Measurements from ENCODE around the gene MAP4K3.
"Not testable (repeated sequence)": the region's sequence is repeated elsewhere in the genome, so short reads cannot be mapped to it uniquely, and the experiment has no call there.

MAP4K3 gene

DNA sequence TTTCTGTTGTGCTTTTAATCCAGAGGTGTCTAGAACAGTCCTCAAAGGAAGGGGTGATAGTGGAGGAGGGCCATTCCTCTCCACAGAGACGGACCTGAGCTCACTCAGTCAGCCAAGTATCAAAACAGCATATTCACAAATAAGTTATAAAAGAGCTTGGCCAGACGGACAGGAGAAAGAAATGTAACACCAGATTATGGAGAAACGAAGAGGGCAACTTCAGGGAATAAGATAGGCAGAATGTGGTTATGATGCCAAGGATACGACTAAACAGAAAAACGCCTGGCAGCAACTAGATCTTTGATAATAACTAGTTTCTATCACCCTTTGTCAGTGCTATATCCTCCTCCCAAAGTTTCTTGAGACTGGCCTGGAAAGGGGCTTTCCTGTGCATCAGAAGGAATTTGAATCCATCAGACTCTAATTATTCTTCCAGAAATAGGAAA is 42.5 kb downstream of the MAP4K3 start:
- TF ChIP-seq, protein P1, sequence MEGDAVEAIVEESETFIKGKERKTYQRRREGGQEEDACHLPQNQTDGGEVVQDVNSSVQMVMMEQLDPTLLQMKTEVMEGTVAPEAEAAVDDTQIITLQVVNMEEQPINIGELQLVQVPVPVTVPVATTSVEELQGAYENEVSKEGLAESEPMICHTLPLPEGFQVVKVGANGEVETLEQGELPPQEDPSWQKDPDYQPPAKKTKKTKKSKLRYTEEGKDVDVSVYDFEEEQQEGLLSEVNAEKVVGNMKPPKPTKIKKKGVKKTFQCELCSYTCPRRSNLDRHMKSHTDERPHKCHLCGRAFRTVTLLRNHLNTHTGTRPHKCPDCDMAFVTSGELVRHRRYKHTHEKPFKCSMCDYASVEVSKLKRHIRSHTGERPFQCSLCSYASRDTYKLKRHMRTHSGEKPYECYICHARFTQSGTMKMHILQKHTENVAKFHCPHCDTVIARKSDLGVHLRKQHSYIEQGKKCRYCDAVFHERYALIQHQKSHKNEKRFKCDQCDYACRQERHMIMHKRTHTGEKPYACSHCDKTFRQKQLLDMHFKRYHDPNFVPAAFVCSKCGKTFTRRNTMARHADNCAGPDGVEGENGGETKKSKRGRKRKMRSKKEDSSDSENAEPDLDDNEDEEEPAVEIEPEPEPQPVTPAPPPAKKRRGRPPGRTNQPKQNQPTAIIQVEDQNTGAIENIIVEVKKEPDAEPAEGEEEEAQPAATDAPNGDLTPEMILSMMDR (IDR thresholded peaks at IDR 0.05; ENCODE audit: insufficient read depth, missing control alignments): no peak
- FAIRE-seq (no peak), DNase-seq (ENCODE audit: insufficient read length, low spot score) (no peak)

- DNase-seq (ENCODE audit: insufficient read length, low spot score) (no peak), FAIRE-seq (no peak)
- TF ChIP-seq, protein P1 (IDR thresholded peaks at IDR 0.05; ENCODE audit: insufficient read depth, missing control alignments): no peak
Measured at GRCh38 chr2:39392672-39393071, 44.4 kb downstream of the MAP4K3 start.

GRCh38 chr2:39390216-39390615 is 46.9 kb downstream of the MAP4K3 start:
- TF ChIP-seq, protein P1 (IDR thresholded peaks at IDR 0.05; ENCODE audit: insufficient read depth, missing control alignments): no peak
- FAIRE-seq: no peak

GRCh38 chr2:39386064-39386463 is 51.0 kb downstream of the MAP4K3 start:
- DNase-seq (ENCODE audit: insufficient read length, low spot score) (no peak), FAIRE-seq (no peak)
- TF ChIP-seq, protein P1 (IDR thresholded peaks at IDR 0.05; ENCODE audit: insufficient read depth, missing control alignments): no peak

More at GRCh38 chr2:39390216-39390615, 46.9 kb downstream of the MAP4K3 start:
- DNase-seq (ENCODE audit: insufficient read length, low spot score): no peak

- no peak for DNase-seq (ENCODE audit: insufficient read length, low spot score)
- TF ChIP-seq, protein P1 (IDR thresholded peaks at IDR 0.05; ENCODE audit: insufficient read depth, missing control alignments): no peak
- FAIRE-seq: no peak
Measured at GRCh38 chr2:39385172-39385571, 51.9 kb downstream of the MAP4K3 start.

DNA sequence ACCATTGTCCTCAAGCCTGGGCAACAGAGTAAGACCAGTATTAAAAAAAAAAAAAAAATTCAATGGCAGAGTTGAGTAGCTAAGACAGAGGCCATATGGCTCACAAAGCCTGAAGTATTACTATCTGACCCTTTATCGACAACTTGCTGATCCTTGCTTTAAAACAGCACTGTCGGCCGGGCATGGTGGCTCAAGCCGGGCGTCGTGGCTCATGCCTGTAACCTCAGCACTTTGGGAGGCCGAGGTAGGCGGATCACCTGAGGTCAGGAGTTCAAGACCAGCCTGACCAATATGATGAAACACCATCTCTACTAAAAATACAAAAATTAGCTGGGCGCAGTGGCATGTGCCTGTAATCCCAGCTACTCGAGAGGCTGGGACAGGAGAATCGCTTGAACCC is 53.0 kb downstream of the MAP4K3 start:
- not testable (repeated sequence) for FAIRE-seq; DNase-seq (ENCODE audit: insufficient read length, low spot score)

DNA sequence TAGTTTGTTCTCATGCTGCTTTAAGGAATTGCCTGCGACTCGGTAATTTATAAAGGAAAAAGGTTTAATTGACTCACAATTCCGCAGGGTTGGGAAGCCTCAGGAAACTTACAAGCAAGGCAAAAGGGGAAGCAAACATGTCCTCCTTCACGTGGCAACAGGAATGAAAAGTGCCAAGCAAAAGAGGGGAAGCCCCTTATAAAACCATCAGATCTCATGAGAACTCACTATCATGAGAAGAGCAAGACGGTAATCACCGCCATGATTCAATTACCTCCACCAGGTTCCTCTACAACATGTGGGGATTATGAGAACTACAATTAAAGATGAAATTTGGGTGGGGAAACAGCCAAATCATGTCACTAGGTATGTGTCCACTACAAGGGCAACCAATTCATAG is 53.9 kb downstream of the MAP4K3 start:
- FAIRE-seq: no peak

More for the DNA sequence above, 53.9 kb downstream of the MAP4K3 start:
- TF ChIP-seq, protein P1 (IDR thresholded peaks at IDR 0.05; ENCODE audit: insufficient read depth, missing control alignments): no peak
- no peak for DNase-seq (ENCODE audit: insufficient read length, low spot score)

Measured in D721Med (cell line).